Mucosa of stomach (tissue), 1 donor: ENCODE results near the gene UBR4.
A peak's percentile ranks its signal among the peaks of the same experiment; 100 is the strongest.

Source experiments
- H3K27me3 ChIP-seq: one replicate; pipeline ENCODE4 v1.7.0; 2013; ENCODE audit warnings: mild to moderate bottlenecking, low read length; ENCODE audit not compliant: control insufficient read depth, insufficient read depth
- H3K36me3 ChIP-seq: one replicate; pipeline ENCODE4 v1.7.0; 2013; ENCODE audit warnings: low read length; ENCODE audit not compliant: control insufficient read depth, insufficient read depth
- H3K4me1 ChIP-seq: one replicate; pipeline ENCODE4 v1.7.0; 2013; ENCODE audit warnings: mild to moderate bottlenecking, low read length; ENCODE audit not compliant: control insufficient read depth, insufficient read depth
- H3K4me3 ChIP-seq: one replicate; pipeline ENCODE4 v1.7.0; 2013; ENCODE audit warnings: low read length
- H3K9ac ChIP-seq: one replicate; pipeline ENCODE4 v1.7.0; 2013; ENCODE audit warnings: mild to moderate bottlenecking, low read length, moderate library complexity
- H3K9me3 ChIP-seq: one replicate; pipeline ENCODE4 v1.7.0; 2013; ENCODE audit warnings: mild to moderate bottlenecking, low read length, moderate library complexity; ENCODE audit not compliant: control insufficient read depth
- donor health status: Pancreatic carcinoma.

Gene UBR4

GRCh38 chr1:19080721-19081120, 129.3 kb downstream of the UBR4 start:
- H3K27me3 ChIP-seq: no peaks in the 10 kb centered on the region
- H3K4me1 ChIP-seq: peaks cover 40% of the 10 kb centered on the region
- no peak overlapping the region for H3K4me3 ChIP-seq
- peak overlapping the region; percentile 19 for H3K9ac ChIP-seq
- peaks cover 25% of the 10 kb centered on the region for H3K36me3 ChIP-seq
- H3K9me3 ChIP-seq: no peaks in the 10 kb centered on the region

GRCh38 chr1:19079541-19080472, 130.3 kb downstream of the UBR4 start:
- Histone ChIP-seq H3K9ac (peak overlapping the region; percentile 19), H3K9me3 (no peaks in the 10 kb centered on the region), H3K4me3 (no peak overlapping the region), H3K4me1 (peaks cover 43% of the 10 kb centered on the region), H3K27me3 (no peaks in the 10 kb centered on the region), H3K36me3 (peaks cover 23% of the 10 kb centered on the region)

- Histone ChIP-seq H3K4me1 (peaks cover 38% of the 10 kb centered on the region), H3K36me3 (peaks cover 11% of the 10 kb centered on the region), H3K4me3 (no peak overlapping the region), H3K27me3 (no peaks in the 10 kb centered on the region), H3K9me3 (no peaks in the 10 kb centered on the region), H3K9ac (no peak overlapping the region)
Measured at GRCh38 chr1:19078536-19078935, 131.5 kb downstream of the UBR4 start.

- H3K9ac ChIP-seq: no peak overlapping the region
- H3K9me3 ChIP-seq: no peaks in the 10 kb centered on the region
- no peak overlapping the region for H3K4me3 ChIP-seq
- peaks cover 5% of the 10 kb centered on the region for H3K36me3 ChIP-seq
- peaks cover 29% of the 10 kb centered on the region for H3K4me1 ChIP-seq
- no peaks in the 10 kb centered on the region for H3K27me3 ChIP-seq
Measured at GRCh38 chr1:19076841-19077616, 133.0 kb downstream of the UBR4 start.

- no peaks in the 10 kb centered on the region for H3K36me3 ChIP-seq
- H3K27me3 ChIP-seq: peaks cover 3% of the 10 kb centered on the region
- peaks cover 11% of the 10 kb centered on the region for H3K4me1 ChIP-seq
- H3K9me3 ChIP-seq: no peaks in the 10 kb centered on the region
- no peak overlapping the region for H3K4me3 ChIP-seq
- no peak overlapping the region for H3K9ac ChIP-seq
Measured at GRCh38 chr1:19074902-19075721, 135.0 kb downstream of the UBR4 start.

- H3K36me3 ChIP-seq: no peaks in the 10 kb centered on the region
- H3K4me1 ChIP-seq: peaks cover 5% of the 10 kb centered on the region
- no peak overlapping the region for H3K4me3 ChIP-seq
- no peaks in the 10 kb centered on the region for H3K9me3 ChIP-seq
- H3K9ac ChIP-seq: no peak overlapping the region
- peaks cover 7% of the 10 kb centered on the region for H3K27me3 ChIP-seq
Measured at GRCh38 chr1:19074361-19074901, 135.6 kb downstream of the UBR4 start.

- peaks cover 5% of the 10 kb centered on the region for H3K4me1 ChIP-seq
- no peak overlapping the region for H3K4me3 ChIP-seq
- no peaks in the 10 kb centered on the region for H3K9me3 ChIP-seq
- H3K36me3 ChIP-seq: no peaks in the 10 kb centered on the region
- H3K27me3 ChIP-seq: peaks cover 7% of the 10 kb centered on the region
- no peak overlapping the region for H3K9ac ChIP-seq
Measured at GRCh38 chr1:19073311-19074186, 136.5 kb downstream of the UBR4 start.

- peaks cover 13% of the 10 kb centered on the region for H3K4me1 ChIP-seq
- peaks cover 9% of the 10 kb centered on the region for H3K27me3 ChIP-seq
- no peaks in the 10 kb centered on the region for H3K36me3 ChIP-seq
- no peak overlapping the region for H3K9ac ChIP-seq
- H3K4me3 ChIP-seq: no peak overlapping the region
- H3K9me3 ChIP-seq: no peaks in the 10 kb centered on the region
Measured at GRCh38 chr1:19072285-19072981, 137.6 kb downstream of the UBR4 start.

- Histone ChIP-seq H3K4me1 (peaks cover 19% of the 10 kb centered on the region), H3K9me3 (no peaks in the 10 kb centered on the region), H3K4me3 (no peak overlapping the region), H3K27me3 (peaks cover 15% of the 10 kb centered on the region), H3K36me3 (no peaks in the 10 kb centered on the region), H3K9ac (no peak overlapping the region)
Measured at GRCh38 chr1:19071674-19072281, 138.3 kb downstream of the UBR4 start.

GRCh38 chr1:19070891-19071621, 139.0 kb downstream of the UBR4 start:
- Histone ChIP-seq H3K9ac (no peak overlapping the region), H3K4me3 (no peak overlapping the region), H3K27me3 (peaks cover 16% of the 10 kb centered on the region), H3K9me3 (no peaks in the 10 kb centered on the region), H3K36me3 (no peaks in the 10 kb centered on the region), H3K4me1 (peaks cover 26% of the 10 kb centered on the region)
